Activated CD8-positive, alpha-beta T cell treated with anti-CD3 and anti-CD28 coated beads for 36 hours (primary cell): Measurements from ENCODE around the gene ETV6. TPM values are rescaled to one million over a fixed set of nuclear protein-coding genes. Genes with fewer than 3 reads are reported as not detected.

Source experiments
- ATAC-seq: fragments of 200-7000 bp; cut with Tn5 transposase; one replicate; pipeline ENCODE4 v1.10.0; 2021; ENCODE audit warnings: mild to moderate bottlenecking, moderate library complexity
- CTCF ChIA-PET: fragments of 350-600 bp; sonication (Branson Sonifier 250); formaldehyde crosslinking; loops from one replicate; lab custom pipeline; 2021; ENCODE audit warnings: antibody characterized with exemption; lab: Charles Lee
- POLR2A ChIA-PET: fragments of 350-600 bp; sonication (Branson Sonifier 250); formaldehyde crosslinking; loops from one replicate; lab custom pipeline; 2021; ENCODE audit warnings: antibody characterized with exemption; lab: Charles Lee
- DNase-seq: peaks from one replicate; pipeline ENCODE4 v3.0.0-alpha.2; 2020
- H3K27ac Mint-ChIP-seq: one replicate; pipeline ENCODE4 v1.8.0; 2021; ENCODE audit warnings: mild to moderate bottlenecking, mixed read lengths
- H3K27me3 Mint-ChIP-seq: one replicate; pipeline ENCODE4 v1.8.0; 2021; ENCODE audit warnings: mixed read lengths
- H3K36me3 Mint-ChIP-seq: one replicate; pipeline ENCODE4 v1.8.0; 2021; ENCODE audit warnings: low read depth, mixed read lengths
- H3K4me1 Mint-ChIP-seq: one replicate; pipeline ENCODE4 v1.8.0; 2021; ENCODE audit warnings: low read depth, mixed read lengths
- H3K4me3 Mint-ChIP-seq: one replicate; pipeline ENCODE4 v1.8.0; 2021; ENCODE audit warnings: mild to moderate bottlenecking, moderate library complexity, mixed read lengths
- H3K9me3 Mint-ChIP-seq: one replicate; pipeline ENCODE4 v1.8.0; 2021; ENCODE audit warnings: mixed read lengths
- CTCF ChIP-seq: fragments of 200-600 bp; IDR thresholded peaks from one replicate; pipeline ENCODE4 v1.8.0; 2022; ENCODE audit warnings: antibody characterized with exemption, mild to moderate bottlenecking
- intact Hi-C: fragments of 100-400 bp; cut with micrococcal nuclease; formaldehyde crosslinking; loops from one replicate; pipeline ENCODE4 v1.10.0; 2022
- total RNA-seq, 2 experiments: library from RNA; stranded (reverse); gene quantifications; one replicate each; pipeline ENCODE4 v1.2.3, GENCODE V29; 2021

The ETV6 gene
- total RNA-seq, 2 experiments from 2014 or later = 20.5 to 22.7 TPM

GRCh38 chr12:11888029-11888428, 238.6 kb downstream of the ETV6 start:
- Mint-ChIP-seq H3K27me3 (no peaks in the 10 kb centered on the region), H3K4me3 (no peak overlapping the region), H3K4me1 (peaks cover 11% of the 10 kb centered on the region), H3K36me3 (peaks cover 69% of the 10 kb centered on the region), H3K27ac (no peak overlapping the region), H3K9me3 (no peaks in the 10 kb centered on the region)
- no peak for ATAC-seq
- POLR2A ChIA-PET = interaction anchor here (1.5 kb wide), 1 partner anchor 9 kb away, joined by 3 read pairs; no protein-coding TSS in a partner anchor
- no peak for TF ChIP-seq CTCF
- no peak for DNase-seq
- CTCF ChIA-PET = interaction anchor here (0.8 kb wide), 1 partner anchor 307 kb away, joined by 3 read pairs; no protein-coding TSS in a partner anchor
- intact Hi-C loops = no loop called here

- Mint-ChIP-seq H3K36me3 (peaks cover 51% of the 10 kb centered on the region), H3K4me1 (peaks cover 26% of the 10 kb centered on the region), H3K9me3 (no peaks in the 10 kb centered on the region), H3K4me3 (no peak overlapping the region), H3K27ac (no peak overlapping the region), H3K27me3 (no peaks in the 10 kb centered on the region)
- ATAC-seq (no peak), DNase-seq (no peak)
- ChIA-PET POLR2A (interaction anchor here (0.6 to 0.9 kb wide), 2 partner anchors 238 to 338 kb away, joined by 3 to 5 read pairs; no protein-coding TSS in a partner anchor), CTCF (no interaction called here)
- TF ChIP-seq CTCF = no peak
- intact Hi-C loops = no loop called here
These were observed 241.9 kb downstream of the ETV6 start for GRCh38 chr12:11891346-11891745.

GRCh38 chr12:11891754-11892386, 242.4 kb downstream of the ETV6 start:
- no peak overlapping the region for H3K27ac Mint-ChIP-seq
- POLR2A ChIA-PET = interaction anchor here (0.6 to 1.0 kb wide), 3 partner anchors 17 to 238 kb away, joined by 3 to 5 read pairs (median 3); no protein-coding TSS in a partner anchor
- H3K4me3 Mint-ChIP-seq = no peak overlapping the region
- no peak for ATAC-seq
- H3K4me1 Mint-ChIP-seq = peaks cover 26% of the 10 kb centered on the region
- CTCF ChIA-PET = interaction anchor here (1.4 to 1.5 kb wide), 2 partner anchors 141 to 310 kb away, joined by 4 to 9 read pairs; no protein-coding TSS in a partner anchor
- peaks cover 46% of the 10 kb centered on the region for H3K36me3 Mint-ChIP-seq
- no peak for TF ChIP-seq CTCF
- no peaks in the 10 kb centered on the region for H3K9me3 Mint-ChIP-seq
- intact Hi-C loops = no loop called here
- no peak for DNase-seq
- no peaks in the 10 kb centered on the region for H3K27me3 Mint-ChIP-seq

GRCh38 chr12:11893998-11894397, 244.5 kb downstream of the ETV6 start:
- no peak overlapping the region for H3K27ac Mint-ChIP-seq
- no peak overlapping the region for H3K4me3 Mint-ChIP-seq
- intact Hi-C loops = no loop called here

More at GRCh38 chr12:11893998-11894397, 244.5 kb downstream of the ETV6 start:
- CTCF ChIA-PET = interaction anchor here (1.0 kb wide), 1 partner anchor 139 kb away, joined by 4 read pairs; no protein-coding TSS in a partner anchor
- Mint-ChIP-seq H3K27me3 (peaks cover 4% of the 10 kb centered on the region), H3K9me3 (no peaks in the 10 kb centered on the region), H3K4me1 (peaks cover 26% of the 10 kb centered on the region), H3K36me3 (peaks cover 29% of the 10 kb centered on the region)
- DNase-seq (no peak), ATAC-seq (no peak)
- POLR2A ChIA-PET = no interaction called here
- no peak for TF ChIP-seq CTCF
